Endothelial cell of umbilical vein (primary cell): ENCODE results near the gene CAND1. TPM values are rescaled to one million over a fixed set of nuclear protein-coding genes. Genes with fewer than 3 reads are reported as not detected.

Experiments used
- BruUV-seq: library from RNA; stranded (reverse); fragments of 400-500 nt; replicated peaks from 2 replicates; lab custom pipeline; 2021; lab: Mats Ljungman, UMichigan
- CTCF ChIA-PET: fragments of 300-600, 350-600 bp; sonication (Branson Sonifier 250); formaldehyde crosslinking; loops from one replicate; lab custom pipeline; 2021; ENCODE audit warnings: antibody characterized with exemption, inconsistent platforms; lab: Charles Lee
- POLR2A ChIA-PET: fragments of 300-600, 350-600 bp; sonication (Branson Sonifier 250); formaldehyde crosslinking; loops from one replicate; lab custom pipeline; 2021; ENCODE audit warnings: antibody characterized with exemption, inconsistent platforms; lab: Charles Lee
- DNase-seq: peaks from one replicate; pipeline ENCODE4 v3.0.0-alpha.2; 2011; ENCODE audit warnings: low read depth, low spot score
- FAIRE-seq: peaks from 2 replicates; lab custom pipeline; 2011; peaks lifted over from hg19 to GRCh38; lab: Jason Lieb, UNC
- H2AFZ ChIP-seq: 2 replicates; pipeline ENCODE4 v1.6.0; 2012; ENCODE audit warnings: low read depth, low read length, control low read depth, inconsistent platforms
- H3K27ac ChIP-seq: 2 replicates; pipeline ENCODE4 v1.5.1; 2011; ENCODE audit warnings: low read depth, mild to moderate bottlenecking, control low read depth, low read length, moderate library complexity; ENCODE audit not compliant: insufficient read depth
- H3K27me3 ChIP-seq, 2 experiments: 2 replicates each; pipeline versions ENCODE4 v1.6.0 to v1.6.1; 2011; ENCODE audit warnings: low read length in 2 of 2, mixed read lengths in 1 of 2; ENCODE audit not compliant: control insufficient read depth in 2 of 2, insufficient read depth in 2 of 2
- H3K36me3 ChIP-seq, 2 experiments: 2 replicates in 1 of 2; 3 replicates in 1 of 2; pipeline ENCODE4 v1.5.1; 2011; ENCODE audit warnings: low read length in 2 of 2, mild to moderate bottlenecking in 1 of 2, moderate library complexity in 1 of 2; ENCODE audit not compliant: control insufficient read depth in 2 of 2, insufficient read depth in 2 of 2; ENCODE audit errors: extremely low read depth in 1 of 2
- H3K4me1 ChIP-seq: 3 replicates; pipeline ENCODE4 v1.5.1; 2011; ENCODE audit warnings: mild to moderate bottlenecking, low read length; ENCODE audit not compliant: control insufficient read depth, insufficient read depth; ENCODE audit errors: extremely low read depth
- H3K4me2 ChIP-seq: 2 replicates; pipeline ENCODE4 v1.6.1; 2011; ENCODE audit warnings: low read length, control low read depth, mixed read lengths; ENCODE audit not compliant: insufficient read depth
- H3K4me3 ChIP-seq, 3 experiments: fragments of 200-600 bp in 1 of 3; sonication (generic), shearing (Covaris generic) in 1 of 3; replicated peaks in 1 of 3; 2 replicates each; pipeline ENCODE4 v1.5.1; 2011 to 2016; ENCODE audit warnings: control low read depth in 3 of 3, low read length in 3 of 3, mild to moderate bottlenecking in 2 of 3, inconsistent platforms in 1 of 3, low read depth in 1 of 3, moderate library complexity in 1 of 3; ENCODE audit not compliant: insufficient read depth in 1 of 3
- H3K79me2 ChIP-seq: 2 replicates; pipeline ENCODE4 v1.6.0; 2012; ENCODE audit warnings: low read length, inconsistent platforms; ENCODE audit not compliant: control insufficient read depth, insufficient read depth
- H3K9ac ChIP-seq: replicated peaks from 2 replicates; pipeline ENCODE3; 2011; ENCODE audit warnings: low read length, control low read depth; ENCODE audit not compliant: insufficient read depth; ENCODE audit errors: extremely low read depth
- H3K9me1 ChIP-seq: replicated peaks from 3 replicates; pipeline ENCODE4 v1.6.0; 2011; ENCODE audit warnings: mild to moderate bottlenecking, low read length; ENCODE audit not compliant: control insufficient read depth, insufficient read depth; ENCODE audit errors: extremely low read depth
- H3K9me3 ChIP-seq: replicated peaks from 2 replicates; pipeline ENCODE4 v1.5.1; 2012; ENCODE audit warnings: low read length, inconsistent platforms; ENCODE audit not compliant: control insufficient read depth, insufficient read depth
- H4K20me1 ChIP-seq: replicated peaks from 2 replicates; pipeline ENCODE3; 2011; ENCODE audit warnings: mild to moderate bottlenecking, low read length; ENCODE audit not compliant: control insufficient read depth, insufficient read depth; ENCODE audit errors: extremely low read depth
- EZH2 ChIP-seq: IDR thresholded peaks from 2 replicates; pipeline ENCODE4 v1.6.1; 2012; ENCODE audit warnings: borderline replicate concordance, low read depth, mild to moderate bottlenecking, moderate library complexity, low read length, inconsistent platforms; ENCODE audit not compliant: severe bottlenecking
- FOS ChIP-seq: IDR thresholded peaks from 2 replicates; pipeline ENCODE4 v1.6.1; 2011; ENCODE audit warnings: mild to moderate bottlenecking, low read length, moderate library complexity, borderline replicate concordance; ENCODE audit not compliant: insufficient read depth
- GATA2 ChIP-seq: IDR thresholded peaks from 2 replicates; pipeline ENCODE4 v1.7.0; 2011; ENCODE audit warnings: low read depth, mild to moderate bottlenecking, moderate library complexity, mixed read lengths, low read length; ENCODE audit not compliant: insufficient read length, insufficient read depth
- JUN ChIP-seq: IDR thresholded peaks from 2 replicates; pipeline ENCODE4 v1.6.1; 2011; ENCODE audit warnings: borderline replicate concordance, low read depth; ENCODE audit not compliant: insufficient read length, insufficient read depth
- MAX ChIP-seq: IDR thresholded peaks from 2 replicates; pipeline ENCODE4 v1.6.1; 2011; ENCODE audit not compliant: insufficient read depth, insufficient read length
- MYC ChIP-seq: IDR thresholded peaks from one replicate; pipeline ENCODE4 v1.6.1; 2011; ENCODE audit warnings: mild to moderate bottlenecking, low read depth, low read length
- POLR2A ChIP-seq: IDR thresholded peaks from 2 replicates; pipeline ENCODE4 v1.6.1; 2012; ENCODE audit warnings: low read depth, mild to moderate bottlenecking, control low read depth, low read length
- POLR2AphosphoS5 ChIP-seq: IDR thresholded peaks from 2 replicates; pipeline ENCODE4 v1.6.1; 2012; ENCODE audit warnings: low read depth, mild to moderate bottlenecking, control low read depth, low read length, moderate library complexity; ENCODE audit not compliant: insufficient read depth
- dilution Hi-C: fragments of 300-500 bp; cut with MboI; formaldehyde crosslinking; loops from one replicate; pipeline ENCODE4 v1.15.0; 2019; ENCODE audit warnings: low sequenced_read_pairs; ENCODE audit not compliant: extremely low pct_ligation_motif_present
- intact Hi-C: fragments of 100-400 bp; cut with micrococcal nuclease; formaldehyde crosslinking; loops from one replicate; pipeline ENCODE4 v1.10.0; 2022
- polyA plus RNA-seq, 4 experiments: library from polyadenylated mRNA; depleted of rRNA in 3 of 4; stranded (reverse) in 3 of 4; unstranded in 1 of 4; fragments of >200 nt; gene quantifications; 2 replicates each; pipeline versions ENCODE4 v1.2.1 to v1.2.3, GENCODE V29; 2011 to 2012; ENCODE audit warnings: missing spikeins in 1 of 4
- total RNA-seq: library from RNA; stranded (reverse); gene quantifications from 2 replicates; pipeline ENCODE4 v1.2.3, GENCODE V29; 2021
- TF ChIP-seq, protein P1 (sequence below), 2 donors: IDR thresholded peaks; 1 replicate in 1 of 2; 2 replicates in 1 of 2; pipeline ENCODE4 v1.5.1; 2011; ENCODE audit warnings: low read length in 2 of 2, mild to moderate bottlenecking in 2 of 2, moderate library complexity in 2 of 2, control low read depth in 1 of 2, inconsistent platforms in 1 of 2, low read depth in 1 of 2; ENCODE audit not compliant: insufficient read depth in 1 of 2; ENCODE audit errors: extremely low read depth in 1 of 2

Gene CAND1
- total and polyA plus RNA-seq, 2 donors (not counting 3 experiments of a cell fraction or from before 2014, with no cell fraction given): 28.3 to 128 TPM

DNA sequence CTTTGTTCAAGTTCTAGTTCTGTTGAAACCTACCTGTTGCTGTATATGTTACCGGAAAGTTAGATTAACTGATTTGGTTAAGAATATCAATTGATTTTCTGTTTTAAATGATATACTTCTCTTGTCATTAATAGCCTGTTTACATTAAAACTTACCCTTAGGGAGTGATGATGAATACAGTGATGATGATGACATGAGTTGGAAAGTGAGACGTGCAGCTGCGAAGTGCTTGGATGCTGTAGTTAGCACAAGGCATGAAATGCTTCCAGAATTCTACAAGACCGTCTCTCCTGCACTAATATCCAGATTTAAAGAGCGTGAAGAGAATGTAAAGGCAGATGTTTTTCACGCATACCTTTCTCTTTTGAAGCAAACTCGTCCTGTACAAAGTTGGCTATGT, 33.0 kb downstream of the CAND1 start:
- Histone ChIP-seq H3K4me3 (no peak overlapping the region), H3K27me3 (no peaks in the 10 kb centered on the region), H3K9ac (no peak overlapping the region), H2AFZ (no peak overlapping the region), H3K36me3 (peaks cover 6 to 28% of the 10 kb centered on the region in 2 experiments), H3K27ac (no peak overlapping the region), H3K4me1 (no peaks in the 10 kb centered on the region), H3K9me3 (no peaks in the 10 kb centered on the region), H3K79me2 (peaks cover 8% of the 10 kb centered on the region), H4K20me1 (no peaks in the 10 kb centered on the region), H3K4me2 (no peak overlapping the region), H3K9me1 (no peaks in the 10 kb centered on the region)
- ChIA-PET POLR2A (no interaction called here), CTCF (interaction anchor here (1.1 to 1.4 kb wide), 2 partner anchors 13 to 54 kb away, joined by 3 to 5 read pairs; no protein-coding TSS in a partner anchor)
- DNase-seq (no peak), FAIRE-seq (no peak)
- dilution Hi-C loops (no loop called here), intact Hi-C loops (no loop called here)
- no TSS peak for BruUV-seq
- TF ChIP-seq GATA2 (no peak), MAX (no peak), POLR2AphosphoS5 (no peak), POLR2A (no peak), MYC (no peak), EZH2 (no peak), FOS (no peak), JUN (no peak)
- TF ChIP-seq, protein P1, sequence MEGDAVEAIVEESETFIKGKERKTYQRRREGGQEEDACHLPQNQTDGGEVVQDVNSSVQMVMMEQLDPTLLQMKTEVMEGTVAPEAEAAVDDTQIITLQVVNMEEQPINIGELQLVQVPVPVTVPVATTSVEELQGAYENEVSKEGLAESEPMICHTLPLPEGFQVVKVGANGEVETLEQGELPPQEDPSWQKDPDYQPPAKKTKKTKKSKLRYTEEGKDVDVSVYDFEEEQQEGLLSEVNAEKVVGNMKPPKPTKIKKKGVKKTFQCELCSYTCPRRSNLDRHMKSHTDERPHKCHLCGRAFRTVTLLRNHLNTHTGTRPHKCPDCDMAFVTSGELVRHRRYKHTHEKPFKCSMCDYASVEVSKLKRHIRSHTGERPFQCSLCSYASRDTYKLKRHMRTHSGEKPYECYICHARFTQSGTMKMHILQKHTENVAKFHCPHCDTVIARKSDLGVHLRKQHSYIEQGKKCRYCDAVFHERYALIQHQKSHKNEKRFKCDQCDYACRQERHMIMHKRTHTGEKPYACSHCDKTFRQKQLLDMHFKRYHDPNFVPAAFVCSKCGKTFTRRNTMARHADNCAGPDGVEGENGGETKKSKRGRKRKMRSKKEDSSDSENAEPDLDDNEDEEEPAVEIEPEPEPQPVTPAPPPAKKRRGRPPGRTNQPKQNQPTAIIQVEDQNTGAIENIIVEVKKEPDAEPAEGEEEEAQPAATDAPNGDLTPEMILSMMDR (IDR thresholded peaks at IDR 0.05; ENCODE audit: extremely low read depth in 1 of 2, insufficient read depth in 1 of 2, low read depth in 1 of 2, low read length in 2 of 2): no peak
